Measurements from ENCODE around the gene ENOX1.

The ENOX1 gene

DNA sequence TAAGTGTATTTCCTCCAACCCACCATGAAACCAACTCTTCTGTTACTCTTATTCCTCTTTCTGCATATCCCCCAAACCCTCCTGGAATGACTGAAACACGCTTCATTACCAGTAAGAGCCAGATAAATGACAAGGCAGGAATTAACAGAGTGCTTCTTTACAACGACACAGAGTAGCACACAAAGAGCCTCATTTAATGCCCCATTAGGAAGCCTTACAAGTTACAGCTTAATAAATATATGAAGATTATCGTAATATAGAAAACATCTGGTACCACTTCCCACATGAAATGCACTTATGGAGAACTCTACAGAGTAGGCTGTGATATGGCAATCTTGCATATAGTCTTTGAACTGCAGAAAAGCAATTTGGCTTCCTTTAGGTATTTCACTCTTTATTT lies 116.8 kb downstream of the ENOX1 start:
- peaks cover 4% of the 10 kb centered on the region for H3K4me1 ChIP-seq (ENCODE audit: control insufficient read depth, insufficient read depth, low read length, unreplicated experiment)
- no peak overlapping the region for H3K4me3 ChIP-seq (ENCODE audit: low read depth, low read length)
- no peak overlapping the region for H3K27ac ChIP-seq (ENCODE audit: low read depth, low read length)
- no peaks in the 10 kb centered on the region for H3K79me2 ChIP-seq (ENCODE audit: control insufficient read depth, insufficient read depth, low read length, unreplicated experiment)
- 0 out of 2 replicates have a peak, but pooled peaks cover 3% of the 10 kb centered on the region for H3K27me3 ChIP-seq (ENCODE audit: insufficient read depth, low read length)
- H2AFZ ChIP-seq (ENCODE audit: low read length, unreplicated experiment): no peak overlapping the region
- no peaks in the 10 kb centered on the region for H3K36me3 ChIP-seq (ENCODE audit: insufficient read depth, low read length)

DNA sequence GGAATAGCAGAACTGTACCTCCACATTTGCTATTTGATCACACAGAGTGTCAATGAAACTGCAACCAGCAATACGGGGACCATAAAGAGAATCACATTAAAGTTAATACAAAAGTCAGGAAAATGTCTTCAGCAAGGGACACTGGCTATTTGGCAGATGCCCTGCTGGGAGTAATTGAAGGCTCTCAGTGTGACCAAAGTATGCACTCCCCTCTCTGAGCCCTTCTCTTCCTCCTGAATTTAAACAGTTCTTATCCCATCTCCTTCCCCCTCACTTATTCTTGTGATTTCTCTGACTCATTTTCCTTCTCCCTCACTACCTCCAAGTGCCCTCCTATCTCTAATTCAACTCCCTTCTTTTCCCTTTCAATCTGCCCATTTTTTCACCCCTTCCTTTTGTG lies 117.7 kb downstream of the ENOX1 start:
- Histone ChIP-seq H3K36me3 (ENCODE audit: insufficient read depth, low read length) (no peaks in the 10 kb centered on the region), H3K27ac (ENCODE audit: low read depth, low read length) (no peak overlapping the region), H3K4me1 (ENCODE audit: control insufficient read depth, insufficient read depth, low read length, unreplicated experiment) (peaks cover 12% of the 10 kb centered on the region), H3K4me3 (ENCODE audit: low read depth, low read length) (no peak overlapping the region), H3K79me2 (ENCODE audit: control insufficient read depth, insufficient read depth, low read length, unreplicated experiment) (no peaks in the 10 kb centered on the region), H3K27me3 (ENCODE audit: insufficient read depth, low read length) (0 out of 2 replicates have a peak, but pooled peaks cover 3% of the 10 kb centered on the region), H2AFZ (ENCODE audit: low read length, unreplicated experiment) (no peak overlapping the region)

DNA sequence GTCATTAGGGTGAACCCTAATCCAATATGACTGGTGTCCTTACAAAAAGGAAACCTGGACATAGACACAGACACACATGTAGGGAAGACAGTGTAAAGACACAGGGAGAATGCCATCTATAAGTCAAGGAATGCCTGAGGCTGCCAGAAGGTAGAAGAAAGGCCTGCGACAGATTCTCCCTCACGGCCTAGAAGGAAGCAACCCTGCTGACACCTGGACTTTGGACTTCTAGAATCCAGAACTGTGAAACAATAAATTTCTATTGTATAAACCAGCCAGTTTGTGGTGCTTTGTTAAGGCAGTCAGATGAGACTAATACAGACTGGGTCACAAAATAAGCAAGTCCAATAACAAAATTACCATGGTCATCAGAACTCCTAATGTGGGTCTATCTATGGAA lies 120.4 kb downstream of the ENOX1 start:
- no peaks in the 10 kb centered on the region for H3K79me2 ChIP-seq (ENCODE audit: control insufficient read depth, insufficient read depth, low read length, unreplicated experiment)
- H3K4me3 ChIP-seq (ENCODE audit: low read depth, low read length): no peak overlapping the region
- H2AFZ ChIP-seq (ENCODE audit: low read length, unreplicated experiment): no peak overlapping the region
- no peak overlapping the region for H3K27ac ChIP-seq (ENCODE audit: low read depth, low read length)
- 0 out of 2 replicates have a peak, but pooled peaks cover 3% of the 10 kb centered on the region for H3K27me3 ChIP-seq (ENCODE audit: insufficient read depth, low read length)
- no peaks in the 10 kb centered on the region for H3K36me3 ChIP-seq (ENCODE audit: insufficient read depth, low read length)
- H3K4me1 ChIP-seq (ENCODE audit: control insufficient read depth, insufficient read depth, low read length, unreplicated experiment): peaks cover 28% of the 10 kb centered on the region

DNA sequence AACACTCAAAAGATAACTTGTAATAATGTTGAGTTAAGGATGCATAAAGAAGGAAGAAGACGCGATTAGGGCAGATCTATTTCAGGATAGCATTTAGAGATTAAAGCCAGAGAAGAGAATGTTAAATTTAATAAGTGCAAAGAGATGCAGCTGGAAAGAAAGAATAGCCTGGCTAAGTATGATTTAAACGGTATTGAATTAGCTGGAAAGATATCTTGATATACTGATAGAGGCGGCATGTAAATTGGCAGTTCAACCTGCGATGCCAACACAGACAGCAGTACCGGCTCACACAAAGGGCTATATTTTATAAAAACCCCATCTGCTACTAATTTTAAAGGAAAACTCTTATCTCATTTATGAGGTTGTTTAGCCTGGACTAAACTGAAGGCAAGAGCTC lies 121.4 kb downstream of the ENOX1 start:
- no peaks in the 10 kb centered on the region for H3K36me3 ChIP-seq (ENCODE audit: insufficient read depth, low read length)
- 0 out of 2 replicates have a peak, but pooled peaks cover 3% of the 10 kb centered on the region for H3K27me3 ChIP-seq (ENCODE audit: insufficient read depth, low read length)
- peaks cover 28% of the 10 kb centered on the region for H3K4me1 ChIP-seq (ENCODE audit: control insufficient read depth, insufficient read depth, low read length, unreplicated experiment)
- peak overlapping the region; percentile 55 for H2AFZ ChIP-seq (ENCODE audit: low read length, unreplicated experiment)
- H3K79me2 ChIP-seq (ENCODE audit: control insufficient read depth, insufficient read depth, low read length, unreplicated experiment): no peaks in the 10 kb centered on the region
- peak overlapping the region; percentile 31; the same call in 1 of the 2 replicates for H3K27ac ChIP-seq (ENCODE audit: low read depth, low read length)
- no peak overlapping the region for H3K4me3 ChIP-seq (ENCODE audit: low read depth, low read length)

DNA sequence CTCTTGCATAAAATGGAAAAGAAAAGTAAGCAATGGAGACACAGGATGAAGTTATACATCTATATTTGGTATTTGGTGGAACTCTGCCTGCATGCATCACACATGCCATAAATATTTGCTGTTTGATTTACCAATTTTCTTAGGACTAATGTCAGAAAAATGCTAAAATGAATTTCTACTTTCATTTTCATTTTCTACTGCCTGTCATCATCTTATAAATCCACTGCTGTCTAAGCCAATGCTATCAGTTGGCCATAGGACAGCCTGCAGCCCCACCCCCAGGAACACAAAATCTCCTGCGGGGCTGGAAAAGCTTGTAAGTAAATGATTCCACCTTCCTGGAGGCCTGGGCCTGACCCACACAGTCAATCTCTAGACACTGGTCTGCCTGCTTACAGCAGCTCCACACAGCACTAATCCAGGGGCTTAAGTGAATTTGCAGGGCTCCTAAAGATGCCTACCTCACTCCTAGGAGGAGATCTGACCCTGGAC lies 122.0 kb downstream of the ENOX1 start:
- no peaks in the 10 kb centered on the region for H3K79me2 ChIP-seq (ENCODE audit: control insufficient read depth, insufficient read depth, low read length, unreplicated experiment)
- peak overlapping the region; percentile 25 for H3K4me3 ChIP-seq (ENCODE audit: low read depth, low read length)
- no peaks in the 10 kb centered on the region for H3K27me3 ChIP-seq (ENCODE audit: insufficient read depth, low read length)
- peak overlapping the region; percentile 55 for H2AFZ ChIP-seq (ENCODE audit: low read length, unreplicated experiment)
- peak overlapping the region; percentile 40 for H3K27ac ChIP-seq (ENCODE audit: low read depth, low read length)
- H3K36me3 ChIP-seq (ENCODE audit: insufficient read depth, low read length): no peaks in the 10 kb centered on the region
- peaks cover 28% of the 10 kb centered on the region for H3K4me1 ChIP-seq (ENCODE audit: control insufficient read depth, insufficient read depth, low read length, unreplicated experiment)

DNA sequence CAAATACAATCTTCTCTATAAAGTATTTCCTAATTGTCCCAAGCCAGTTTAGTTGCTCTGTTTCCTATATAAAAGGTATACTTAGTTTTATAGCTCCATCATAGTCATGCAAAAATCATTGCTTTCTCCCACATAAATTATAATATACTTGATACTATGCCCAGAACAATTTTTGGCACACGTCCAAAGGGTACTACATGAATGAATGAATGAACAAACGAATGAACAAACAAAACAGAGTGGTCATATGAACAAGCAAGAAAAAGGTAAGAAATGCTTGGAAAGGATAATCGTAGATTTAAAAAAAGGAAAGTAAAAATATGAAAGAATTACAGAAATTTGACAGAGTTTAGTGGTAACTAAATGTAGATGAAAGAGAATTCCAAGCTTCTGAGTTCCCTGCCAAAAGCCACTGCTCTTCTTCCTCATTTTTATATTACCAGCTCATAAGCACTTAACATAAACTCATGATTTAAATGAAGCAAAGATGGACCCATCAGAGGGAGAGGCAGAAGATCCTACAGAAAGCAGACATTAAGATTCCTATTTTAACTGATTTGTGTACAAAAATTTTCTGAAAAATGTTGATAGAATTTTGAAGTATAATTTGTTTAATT lies 123.2 kb downstream of the ENOX1 start:
- Histone ChIP-seq H2AFZ (ENCODE audit: low read length, unreplicated experiment) (peak overlapping the region; percentile 40), H3K4me1 (ENCODE audit: control insufficient read depth, insufficient read depth, low read length, unreplicated experiment) (peaks cover 28% of the 10 kb centered on the region), H3K79me2 (ENCODE audit: control insufficient read depth, insufficient read depth, low read length, unreplicated experiment) (no peaks in the 10 kb centered on the region), H3K27ac (ENCODE audit: low read depth, low read length) (peak overlapping the region; percentile 29; the same call in 1 of the 2 replicates), H3K27me3 (ENCODE audit: insufficient read depth, low read length) (no peaks in the 10 kb centered on the region), H3K36me3 (ENCODE audit: insufficient read depth, low read length) (no peaks in the 10 kb centered on the region), H3K4me3 (ENCODE audit: low read depth, low read length) (no peak overlapping the region)

DNA sequence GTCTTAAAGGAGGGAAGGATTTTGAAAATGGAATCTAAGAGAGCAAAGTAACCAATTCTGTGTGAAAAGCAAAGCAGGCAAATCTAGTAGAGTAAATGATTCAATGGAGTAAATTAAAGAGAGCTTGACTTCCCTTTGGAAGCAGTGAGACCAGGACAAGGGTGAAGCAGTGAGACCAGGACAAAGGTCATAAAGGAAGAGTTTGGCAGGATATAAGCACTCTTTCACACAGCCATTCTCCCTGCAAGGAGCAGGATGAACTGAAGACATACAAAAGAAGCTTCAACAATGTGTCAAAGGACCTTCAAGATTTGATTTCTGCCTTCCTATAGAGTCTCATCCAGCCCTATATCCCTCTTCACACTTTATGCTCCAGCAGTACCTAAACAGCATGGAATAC lies 123.8 kb downstream of the ENOX1 start:
- no peaks in the 10 kb centered on the region for H3K79me2 ChIP-seq (ENCODE audit: control insufficient read depth, insufficient read depth, low read length, unreplicated experiment)
- H3K4me1 ChIP-seq (ENCODE audit: control insufficient read depth, insufficient read depth, low read length, unreplicated experiment): peaks cover 28% of the 10 kb centered on the region
- no peak overlapping the region; the same call in 1 of the 2 replicates for H3K4me3 ChIP-seq (ENCODE audit: low read depth, low read length)
- H2AFZ ChIP-seq (ENCODE audit: low read length, unreplicated experiment): no peak overlapping the region
- no peaks in the 10 kb centered on the region for H3K27me3 ChIP-seq (ENCODE audit: insufficient read depth, low read length)
- no peak overlapping the region for H3K27ac ChIP-seq (ENCODE audit: low read depth, low read length)
- H3K36me3 ChIP-seq (ENCODE audit: insufficient read depth, low read length): no peaks in the 10 kb centered on the region

DNA sequence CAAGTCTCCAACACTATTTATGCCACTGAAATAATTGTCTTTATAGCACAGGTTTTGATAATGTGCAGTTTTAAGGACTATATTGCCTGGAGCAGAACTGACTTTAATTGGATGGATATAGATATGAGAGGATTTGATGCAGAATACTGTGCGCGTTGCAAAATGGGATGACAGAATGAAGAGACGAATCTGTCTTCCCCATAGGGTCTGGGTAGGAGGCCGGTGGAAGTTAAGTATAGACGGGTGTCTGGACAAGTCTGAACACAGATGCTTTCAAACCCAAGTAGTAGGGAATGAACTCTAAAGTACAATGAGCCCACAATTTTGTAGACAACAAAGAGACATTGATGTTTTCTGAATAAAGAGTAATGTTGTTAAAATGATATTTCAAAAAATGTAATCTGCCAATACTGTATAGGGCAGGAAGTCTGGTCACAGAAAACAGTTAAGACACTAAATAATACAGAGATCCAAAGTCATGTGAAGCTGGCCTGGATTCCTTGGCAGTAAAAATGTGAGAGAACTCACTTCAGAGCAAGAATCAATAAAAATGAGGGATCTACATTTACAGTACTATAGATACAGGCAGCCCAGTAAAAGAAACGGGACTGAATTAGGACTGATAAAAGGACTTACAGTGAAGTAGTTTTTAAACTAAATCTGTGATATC lies 125.5 kb downstream of the ENOX1 start:
- Histone ChIP-seq H2AFZ (ENCODE audit: low read length, unreplicated experiment) (no peak overlapping the region), H3K36me3 (ENCODE audit: insufficient read depth, low read length) (no peaks in the 10 kb centered on the region), H3K27me3 (ENCODE audit: insufficient read depth, low read length) (no peaks in the 10 kb centered on the region), H3K79me2 (ENCODE audit: control insufficient read depth, insufficient read depth, low read length, unreplicated experiment) (no peaks in the 10 kb centered on the region), H3K4me3 (ENCODE audit: low read depth, low read length) (no peak overlapping the region), H3K4me1 (ENCODE audit: control insufficient read depth, insufficient read depth, low read length, unreplicated experiment) (peaks cover 28% of the 10 kb centered on the region), H3K27ac (ENCODE audit: low read depth, low read length) (no peak overlapping the region)

DNA sequence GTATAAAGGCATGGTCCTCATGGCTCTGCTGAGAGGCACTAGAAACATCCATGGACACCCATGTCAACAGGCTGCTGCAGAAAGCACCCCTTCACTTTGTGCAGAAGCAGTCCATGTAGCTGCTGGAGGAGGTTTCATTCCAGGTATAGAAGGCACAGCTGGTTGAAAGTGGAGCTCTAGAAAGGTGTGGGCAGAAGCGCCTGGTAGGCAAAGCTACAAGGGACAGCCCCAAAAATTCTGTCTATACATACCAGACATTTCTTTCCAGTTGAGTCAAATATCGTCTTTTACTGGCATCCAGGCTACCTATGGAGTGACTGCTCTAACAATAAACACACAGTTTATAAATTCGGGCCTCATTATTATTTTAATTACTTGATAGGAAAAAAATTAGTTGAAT lies 129.3 kb downstream of the ENOX1 start:
- Histone ChIP-seq H2AFZ (ENCODE audit: low read length, unreplicated experiment) (no peak overlapping the region), H3K27me3 (ENCODE audit: insufficient read depth, low read length) (no peaks in the 10 kb centered on the region), H3K36me3 (ENCODE audit: insufficient read depth, low read length) (no peaks in the 10 kb centered on the region), H3K4me3 (ENCODE audit: low read depth, low read length) (no peak overlapping the region), H3K27ac (ENCODE audit: low read depth, low read length) (no peak overlapping the region), H3K79me2 (ENCODE audit: control insufficient read depth, insufficient read depth, low read length, unreplicated experiment) (no peaks in the 10 kb centered on the region), H3K4me1 (ENCODE audit: control insufficient read depth, insufficient read depth, low read length, unreplicated experiment) (no peaks in the 10 kb centered on the region)

DNA sequence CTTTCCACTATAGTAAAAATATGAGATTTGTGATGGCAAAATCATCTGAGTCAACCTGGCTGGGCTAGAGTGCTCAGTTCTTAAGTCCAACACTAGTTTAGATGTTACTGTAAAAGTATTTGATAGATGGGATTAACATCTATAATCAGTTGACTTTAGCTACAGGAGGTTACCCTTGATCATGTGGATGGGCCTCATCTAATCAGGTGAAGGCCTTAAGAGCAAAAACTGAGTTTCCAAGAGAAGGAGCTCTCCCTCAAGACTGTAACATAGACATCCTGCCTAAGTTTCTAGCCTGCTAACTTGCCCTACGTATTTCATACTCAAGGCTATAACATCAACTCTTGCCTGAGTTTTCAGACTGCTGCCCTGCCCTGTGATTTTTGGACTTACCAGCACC lies 132.8 kb downstream of the ENOX1 start:
- Histone ChIP-seq H3K79me2 (ENCODE audit: control insufficient read depth, insufficient read depth, low read length, unreplicated experiment) (no peaks in the 10 kb centered on the region), H3K27ac (ENCODE audit: low read depth, low read length) (no peak overlapping the region), H3K27me3 (ENCODE audit: insufficient read depth, low read length) (no peaks in the 10 kb centered on the region), H3K4me3 (ENCODE audit: low read depth, low read length) (no peak overlapping the region), H2AFZ (ENCODE audit: low read length, unreplicated experiment) (no peak overlapping the region), H3K36me3 (ENCODE audit: insufficient read depth, low read length) (no peaks in the 10 kb centered on the region), H3K4me1 (ENCODE audit: control insufficient read depth, insufficient read depth, low read length, unreplicated experiment) (no peaks in the 10 kb centered on the region)

DNA sequence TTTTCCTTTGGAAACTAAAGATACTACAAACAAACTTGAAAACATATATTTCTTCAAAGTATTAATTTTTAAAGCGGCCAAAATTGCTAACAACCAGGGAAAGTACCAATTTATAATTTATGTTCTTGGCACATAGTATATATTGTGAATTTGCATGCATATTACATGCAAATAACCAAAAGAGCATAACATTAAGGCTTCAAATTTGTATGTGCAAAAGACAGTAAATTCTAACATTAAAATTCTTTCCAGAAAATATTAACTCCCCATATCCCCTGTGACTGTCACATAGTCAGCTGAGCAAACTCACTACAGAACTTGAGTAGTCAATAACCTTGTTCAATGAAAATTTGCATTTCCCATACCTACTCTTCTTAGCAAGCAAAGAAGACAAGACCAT lies 133.4 kb downstream of the ENOX1 start:
- Histone ChIP-seq H3K4me1 (ENCODE audit: control insufficient read depth, insufficient read depth, low read length, unreplicated experiment) (no peaks in the 10 kb centered on the region), H3K36me3 (ENCODE audit: insufficient read depth, low read length) (no peaks in the 10 kb centered on the region), H3K27me3 (ENCODE audit: insufficient read depth, low read length) (no peaks in the 10 kb centered on the region), H2AFZ (ENCODE audit: low read length, unreplicated experiment) (no peak overlapping the region), H3K79me2 (ENCODE audit: control insufficient read depth, insufficient read depth, low read length, unreplicated experiment) (no peaks in the 10 kb centered on the region), H3K27ac (ENCODE audit: low read depth, low read length) (no peak overlapping the region), H3K4me3 (ENCODE audit: low read depth, low read length) (no peak overlapping the region)

Data from ACC112 (cell line).